Keratinocyte (primary cell): ENCODE data around the gene ITPK1.

Experiments used
- CTCF ChIP-seq, 3 experiments: IDR thresholded peaks in 1 of 3; conservative IDR thresholded peaks in 1 of 3; optimal IDR thresholded peaks in 1 of 3; 2 replicates in 2 of 3; 3 replicates in 1 of 3; pipeline versions ENCODE3 to v1.5.1; 2011; ENCODE audit warnings: low read length in 3 of 3, mild to moderate bottlenecking in 3 of 3, moderate library complexity in 2 of 3, control low read depth in 1 of 3, inconsistent platforms in 1 of 3; ENCODE audit not compliant: insufficient read depth in 2 of 3; ENCODE audit errors: extremely low read depth in 1 of 3
- EZH2 ChIP-seq: IDR thresholded peaks from one replicate; pipeline ENCODE4 v1.6.1; 2012; ENCODE audit warnings: inconsistent platforms, mild to moderate bottlenecking, low read length, moderate library complexity

GRCh38 chr14:93115069-93115820, 480 bp downstream of the ITPK1 start:
- TF ChIP-seq EZH2 (no peak), CTCF (optimal IDR thresholded peaks at IDR 0.05 in 1 of 3, IDR thresholded peaks at IDR 0.05 in 1 of 3, conservative IDR thresholded peaks at IDR 0.05 in 1 of 3; ENCODE audit: extremely low read depth in 1 of 3, insufficient read depth in 2 of 3, low read length in 3 of 3) (peak in 1 of 3 experiments; percentile 10)
